NCI-H446 (cell line): ENCODE measurements around the gene RAB40B.

ENCODE experiments used
- DNase-seq, 2 experiments: peaks; one replicate each; lab custom pipeline; 2025; lab: John Stamatoyannopoulos, UW

RAB40B gene

DNA sequence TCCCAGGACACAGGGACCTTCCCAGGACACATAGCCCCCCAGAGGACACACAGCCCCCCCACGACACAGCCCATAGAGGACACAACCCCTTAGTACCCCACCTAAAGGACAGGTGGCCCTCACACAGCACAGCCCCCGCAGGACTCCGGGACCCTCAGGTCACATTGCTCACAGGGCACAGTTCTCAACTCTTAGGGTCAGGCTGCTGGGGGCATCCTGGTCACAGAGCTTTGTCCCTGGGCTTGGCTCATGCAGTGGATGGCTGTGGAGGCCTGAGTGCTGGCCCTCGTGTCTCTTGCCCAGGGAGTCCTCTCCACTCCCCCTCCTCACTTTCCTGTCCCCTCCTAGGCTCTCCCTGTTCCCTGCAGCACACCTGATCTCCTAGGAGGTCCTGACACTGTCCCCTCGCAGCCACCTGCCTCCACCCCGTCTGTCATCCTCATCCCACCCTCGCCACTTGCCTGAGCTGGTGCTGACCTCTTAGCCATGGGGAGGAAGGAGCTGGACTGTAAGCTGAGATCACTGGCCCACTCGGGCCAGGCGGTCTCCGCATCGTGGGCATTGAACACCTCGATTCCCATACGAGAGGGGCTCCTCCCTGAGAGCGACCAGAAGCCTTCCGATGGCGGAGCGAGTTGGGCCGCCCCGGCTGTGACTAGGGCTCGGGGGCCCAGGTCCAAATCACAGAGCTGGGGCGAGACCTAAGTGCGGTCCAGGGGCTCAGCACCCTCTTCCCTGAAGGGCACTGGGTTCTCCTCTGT, 48.8 kb downstream of the RAB40B start:
- no peak for DNase-seq

DNA sequence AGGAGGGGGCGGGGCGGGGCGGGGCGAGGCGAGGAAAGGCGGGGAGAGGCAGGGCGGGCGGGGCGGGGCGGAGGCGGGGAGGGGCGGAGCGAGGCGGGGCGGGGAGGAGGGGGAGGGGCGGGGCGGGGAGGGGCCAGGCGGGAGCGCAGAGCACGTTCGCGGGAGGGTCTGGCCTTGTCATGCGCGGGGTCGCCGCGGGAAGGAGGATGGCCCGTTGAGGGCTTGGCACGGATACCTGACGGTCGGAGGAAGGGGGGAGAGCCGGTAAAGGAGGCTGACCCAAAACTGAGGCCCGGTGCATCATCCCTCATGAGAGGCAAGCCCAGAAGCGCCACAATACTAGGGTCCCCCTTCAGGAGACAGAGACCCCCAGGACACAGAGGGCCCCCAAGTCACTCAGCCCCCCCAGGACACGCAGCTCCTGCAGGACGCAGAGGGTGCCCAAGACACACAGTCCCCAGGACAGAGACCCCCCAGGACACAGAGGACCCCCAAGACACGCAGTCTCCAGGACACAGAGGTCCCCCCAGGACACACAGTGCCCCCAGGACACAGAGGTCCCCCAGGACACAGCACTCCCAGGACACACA, 49.7 kb downstream of the RAB40B start:
- peak in 1 of 2 experiments; percentile 63 for DNase-seq

DNA sequence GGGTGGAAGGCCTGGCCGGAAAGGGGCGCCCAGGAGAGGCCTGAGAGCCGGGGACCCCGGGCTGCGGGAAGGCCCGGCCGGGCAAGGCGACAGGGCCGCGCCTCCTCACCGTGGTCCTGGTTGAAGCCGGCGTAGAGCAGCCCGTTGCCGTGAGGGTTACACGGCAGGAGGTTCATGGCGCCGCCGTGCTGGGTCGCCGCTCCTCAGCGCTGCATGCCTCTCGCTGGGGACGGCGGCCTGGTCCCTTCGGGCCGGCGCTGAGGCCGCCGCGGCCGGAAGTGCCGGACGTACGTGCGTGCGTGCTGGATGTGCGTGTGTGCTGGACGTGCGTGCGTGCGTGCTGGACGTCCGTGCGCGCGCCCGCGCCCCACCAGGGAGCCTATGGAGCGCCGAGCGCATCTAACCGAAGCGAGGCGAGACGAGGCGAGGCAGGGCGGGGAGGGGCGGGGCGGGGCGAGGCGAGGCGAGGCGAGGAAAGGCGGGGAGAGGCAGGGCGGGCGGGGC, 50.3 kb downstream of the RAB40B start, which contains the start of gene WDR45B:
WDR45B (minus strand) TSS at position 280 of the 504 bp plus-strand sequence; CDS start at position 176, 104 bp downstream.
- DNase-seq, result peak; percentile 76 to 97

DNA sequence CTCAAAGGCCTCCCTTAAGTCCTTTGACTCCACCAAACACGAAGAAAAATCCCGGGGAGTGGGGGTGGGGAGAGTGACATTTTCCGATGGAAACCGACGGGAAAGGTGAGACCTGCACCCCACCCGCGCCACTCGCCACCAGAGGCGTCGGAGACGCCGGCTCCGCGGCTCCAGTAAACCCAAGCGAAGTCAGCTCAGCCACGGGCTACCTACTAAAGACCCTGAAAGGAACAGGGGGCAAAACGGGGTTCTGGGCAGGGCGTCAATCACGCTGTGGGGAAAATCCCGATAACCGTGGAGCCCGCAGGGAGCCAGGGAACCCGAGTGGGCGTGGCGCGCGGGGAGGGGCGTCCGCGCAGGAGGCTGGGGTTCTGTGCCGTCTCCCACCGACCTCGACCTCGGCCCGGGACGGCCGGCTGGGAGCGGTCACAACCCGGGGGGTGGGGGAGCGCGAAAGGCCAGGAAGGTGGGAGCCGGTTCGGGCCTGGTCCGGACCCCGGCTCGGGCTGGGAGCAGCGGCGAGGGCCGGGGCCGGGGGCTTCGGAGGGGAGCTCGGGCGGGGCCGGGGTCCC, 50.8 kb downstream of the RAB40B start:
- no peak for DNase-seq

DNA sequence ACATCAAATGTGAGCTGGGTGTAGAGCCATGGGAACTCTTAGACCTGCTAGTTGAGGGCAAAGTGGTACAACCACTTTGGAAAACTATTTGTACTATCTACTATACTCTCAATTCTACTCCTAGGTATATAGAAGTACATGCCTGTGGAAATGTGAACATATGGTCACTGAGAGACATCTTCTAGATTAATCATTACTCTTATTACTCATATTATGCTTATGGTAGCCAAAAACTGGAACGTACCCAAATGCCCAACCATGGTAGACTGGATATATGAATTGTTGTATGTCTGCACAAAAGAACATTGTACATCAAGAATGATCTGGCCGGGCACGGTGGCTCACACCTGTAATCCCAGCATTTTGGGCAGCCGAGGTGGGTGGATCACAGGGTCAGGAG, 53.0 kb downstream of the RAB40B start:
- DNase-seq, result no peak

DNA sequence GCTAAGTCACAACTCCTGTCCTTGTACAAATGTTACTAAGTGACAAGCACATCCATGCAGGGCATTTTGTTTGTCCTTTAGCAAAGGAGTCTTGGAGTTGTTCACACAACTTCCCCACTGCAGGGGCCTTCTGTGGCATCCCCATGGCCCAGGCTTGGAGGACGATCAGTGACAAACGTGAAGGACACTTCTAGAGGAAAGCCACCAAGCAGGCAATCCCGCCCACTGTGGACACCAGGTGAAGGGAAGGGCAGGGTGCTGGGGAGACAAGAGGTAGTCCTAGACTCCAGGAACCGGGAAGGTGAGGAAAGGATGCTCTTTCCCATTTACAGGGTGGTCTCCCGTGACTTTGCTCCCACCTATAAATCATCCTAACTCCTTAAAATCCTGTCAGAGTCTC, 54.4 kb downstream of the RAB40B start:
- no peak for DNase-seq

DNA sequence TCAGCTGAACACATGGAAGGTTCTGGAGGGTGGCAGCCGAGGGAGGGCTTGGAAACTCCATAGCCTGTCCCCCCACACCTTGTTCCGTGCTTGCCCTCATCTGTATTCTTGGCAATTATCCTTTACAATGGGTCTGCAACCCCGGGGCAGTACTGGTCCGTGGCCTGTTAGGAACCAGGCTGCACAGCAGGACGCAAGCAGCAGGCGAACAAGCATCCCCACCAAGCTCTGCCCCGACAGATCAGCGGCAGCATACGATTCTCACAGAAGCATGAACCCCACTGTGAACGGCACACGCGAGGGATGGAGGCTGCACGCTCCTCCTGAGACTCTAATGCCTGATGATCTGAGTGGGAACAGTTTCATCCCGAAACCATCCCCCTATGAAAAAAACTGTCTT, 56.5 kb downstream of the RAB40B start:
- DNase-seq, result no peak

DNA sequence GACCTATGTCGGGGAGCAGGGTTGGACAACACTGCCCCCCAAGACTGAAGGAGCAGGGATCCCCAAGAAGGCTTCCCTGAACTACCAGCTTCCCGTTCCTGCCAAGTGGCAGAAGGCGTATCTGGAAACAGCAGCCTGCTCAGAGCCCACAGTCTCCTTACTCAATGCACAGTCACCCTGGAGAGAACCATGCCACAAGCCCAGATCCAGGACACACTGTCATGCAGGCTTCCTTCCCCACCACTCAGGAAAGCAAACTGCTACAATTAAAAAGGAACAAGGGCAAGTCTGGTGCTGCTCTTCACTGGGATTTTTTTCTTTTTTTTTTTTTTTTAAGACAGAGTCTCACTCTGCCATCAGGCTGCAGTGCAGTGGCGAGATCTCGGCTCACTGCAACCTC, 58.5 kb downstream of the RAB40B start:
- DNase-seq, result no peak

DNA sequence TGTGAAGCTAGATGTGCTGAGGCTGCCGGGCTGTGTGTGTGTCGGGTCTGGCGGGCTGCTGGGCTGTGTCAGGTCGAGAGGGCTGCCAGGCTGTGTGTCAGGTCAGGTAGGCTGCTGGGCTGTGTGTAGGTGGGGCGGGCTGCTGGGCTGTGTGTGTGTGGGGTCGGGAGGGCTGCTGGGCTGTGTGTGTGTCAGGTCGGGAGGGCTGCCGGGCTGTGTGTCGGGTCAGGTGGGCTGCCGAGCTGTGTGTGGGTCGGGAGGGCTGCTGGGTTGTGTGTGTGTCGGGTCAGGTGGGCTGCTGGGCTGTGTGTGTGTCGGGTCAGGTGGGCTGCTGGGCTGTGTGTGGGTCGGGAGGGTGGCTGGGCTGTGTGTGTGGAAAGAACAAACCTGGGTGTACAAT, 58.9 kb downstream of the RAB40B start:
- DNase-seq, result no peak

DNA sequence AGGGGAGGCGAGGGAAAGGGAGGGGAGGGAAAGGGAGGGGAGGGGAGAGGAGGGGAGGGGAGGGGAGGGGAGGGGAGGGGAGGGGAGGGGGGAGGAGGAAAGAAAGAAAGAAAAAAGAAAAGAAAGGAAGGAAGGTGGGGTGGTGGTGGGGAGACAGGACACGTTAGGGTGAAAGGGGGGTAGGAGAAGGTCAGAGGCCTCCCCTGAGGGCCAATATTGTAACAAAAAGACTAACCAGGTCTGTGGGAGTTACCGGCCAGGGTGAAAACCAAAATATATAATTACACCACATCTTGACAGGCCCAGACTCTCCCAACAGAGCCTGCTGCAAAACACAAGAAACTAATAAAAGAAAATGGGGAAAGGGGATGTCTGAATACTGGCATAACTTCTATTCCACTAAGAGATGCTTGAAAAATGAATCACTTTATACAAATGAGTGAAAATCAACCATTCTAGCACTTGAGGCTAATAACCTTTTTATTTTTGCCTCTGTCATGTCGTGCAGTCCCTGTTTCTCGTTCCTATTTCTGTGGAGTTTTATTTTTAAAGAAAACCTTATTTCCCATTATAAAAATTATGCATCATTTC, 60.2 kb downstream of the RAB40B start:
- no peak for DNase-seq

DNA sequence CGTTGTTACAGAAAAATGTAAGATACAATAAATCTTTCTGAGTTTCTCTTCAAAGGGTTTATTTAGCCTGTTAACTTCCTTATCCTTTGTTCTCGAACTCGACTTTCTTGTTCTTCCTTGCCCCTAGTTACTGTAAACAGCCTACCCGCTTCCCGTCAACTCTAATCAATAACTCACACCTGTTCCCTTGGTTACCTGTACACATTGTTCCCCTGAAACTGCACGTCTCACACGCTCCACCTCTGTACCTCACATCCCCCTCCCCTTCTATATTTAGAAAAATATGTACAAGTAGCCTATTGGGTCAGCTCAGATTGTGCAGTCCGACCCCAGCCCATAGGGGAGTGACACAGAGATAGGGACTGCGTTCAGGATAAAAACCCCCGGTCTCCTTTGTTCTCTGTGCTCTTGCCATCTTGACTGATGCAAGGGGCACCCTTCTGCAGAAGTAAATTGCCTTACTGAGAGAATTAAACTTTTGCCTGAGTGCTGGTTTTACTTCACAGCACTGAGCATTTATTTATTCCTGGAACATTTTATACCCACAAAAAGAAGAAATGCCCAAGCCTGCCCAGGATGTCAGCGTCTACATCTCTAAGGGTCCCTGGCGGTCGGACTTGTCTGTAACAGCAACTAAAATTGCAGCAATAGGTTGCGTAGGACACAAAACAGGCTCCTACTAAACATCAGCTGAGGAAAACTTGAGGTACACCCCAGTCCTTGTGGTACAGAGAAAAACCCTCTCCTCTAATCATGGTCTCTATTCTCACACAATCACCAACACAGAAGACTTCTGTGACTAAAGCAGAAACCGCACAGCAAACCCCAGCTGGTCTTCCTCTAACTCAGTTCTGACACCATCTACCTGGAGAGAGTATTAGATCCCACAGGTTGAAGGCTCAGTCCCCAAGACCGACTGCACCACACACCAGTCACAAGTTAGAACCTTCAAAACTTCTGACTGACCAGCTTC, 61.6 kb downstream of the RAB40B start:
- no peak for DNase-seq

DNA sequence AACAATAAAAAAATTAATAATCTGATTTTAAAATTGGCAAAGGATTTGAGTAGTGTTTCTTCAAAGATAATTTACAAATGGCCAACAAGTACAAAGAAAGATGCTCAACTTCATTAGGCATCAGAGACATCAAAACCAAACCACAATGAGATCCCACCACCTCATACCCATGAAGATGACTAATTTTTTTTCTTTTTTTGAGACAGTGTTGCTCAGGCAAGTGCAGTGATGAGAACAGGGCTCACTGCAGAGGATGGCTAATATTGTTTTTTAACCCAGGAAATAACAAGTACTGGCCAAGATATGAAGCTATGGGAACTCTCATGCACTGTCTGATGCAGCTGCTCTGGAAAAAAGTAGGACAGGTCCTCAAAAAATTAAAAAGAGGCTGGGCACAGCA, 65.2 kb downstream of the RAB40B start:
- DNase-seq, result no peak

DNA sequence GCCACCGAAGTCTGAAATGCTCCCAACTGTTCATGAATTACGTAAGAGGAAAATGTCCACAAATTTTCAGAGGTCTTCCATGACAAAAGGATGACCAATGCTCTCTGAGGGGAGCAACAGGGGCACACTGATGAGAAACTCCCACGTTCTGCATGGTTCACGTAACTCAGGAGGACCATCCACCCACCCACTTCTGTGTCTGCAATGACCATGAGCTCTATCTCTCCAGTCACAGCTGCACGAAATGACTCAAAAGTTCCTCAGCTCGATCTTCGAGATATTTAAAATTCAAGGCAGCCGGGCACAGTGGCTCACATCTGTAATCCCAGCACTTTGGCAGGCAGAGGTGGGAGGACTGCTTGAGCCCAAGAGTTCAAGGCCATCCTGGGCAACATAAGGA, 66.0 kb downstream of the RAB40B start:
- DNase-seq, result no peak

DNA sequence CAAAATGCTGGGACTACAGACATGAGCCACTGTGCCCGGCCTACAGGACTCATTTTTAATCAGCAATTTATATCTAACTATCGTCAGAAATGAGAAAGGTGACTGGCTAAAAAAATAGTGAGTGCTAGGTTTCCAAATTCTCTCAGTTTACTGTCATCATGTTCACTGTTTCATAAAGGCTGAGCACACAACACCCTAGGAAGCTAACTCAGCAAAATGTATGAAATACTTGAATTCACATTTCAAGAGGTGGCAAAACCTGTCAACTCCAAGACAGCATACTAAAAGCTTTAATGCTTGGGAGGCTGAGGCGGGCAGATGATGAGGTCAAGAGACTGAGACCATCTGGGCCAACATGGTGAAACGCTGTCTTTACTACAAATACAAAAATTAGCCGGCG, 67.0 kb downstream of the RAB40B start:
- DNase-seq, result no peak

DNA sequence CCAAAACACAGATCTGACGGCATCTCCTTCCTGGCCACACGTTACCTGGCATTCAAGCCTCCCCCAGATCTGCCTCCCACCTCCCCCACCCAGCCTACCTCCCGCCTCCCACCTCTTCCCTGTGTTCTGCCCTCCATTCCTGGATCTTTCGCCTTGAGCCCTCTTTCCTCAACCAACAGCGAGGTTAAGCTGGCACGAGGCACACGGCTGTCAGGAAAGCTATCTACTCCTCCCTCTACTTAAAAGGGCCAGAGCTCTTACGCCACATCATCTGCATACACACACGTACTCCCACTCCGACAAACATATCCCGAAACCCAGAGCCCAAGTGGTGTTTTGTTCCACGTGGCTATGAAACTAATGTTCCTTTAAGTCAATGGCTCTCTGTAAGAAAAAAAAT, 68.3 kb downstream of the RAB40B start:
- DNase-seq, result no peak

DNA sequence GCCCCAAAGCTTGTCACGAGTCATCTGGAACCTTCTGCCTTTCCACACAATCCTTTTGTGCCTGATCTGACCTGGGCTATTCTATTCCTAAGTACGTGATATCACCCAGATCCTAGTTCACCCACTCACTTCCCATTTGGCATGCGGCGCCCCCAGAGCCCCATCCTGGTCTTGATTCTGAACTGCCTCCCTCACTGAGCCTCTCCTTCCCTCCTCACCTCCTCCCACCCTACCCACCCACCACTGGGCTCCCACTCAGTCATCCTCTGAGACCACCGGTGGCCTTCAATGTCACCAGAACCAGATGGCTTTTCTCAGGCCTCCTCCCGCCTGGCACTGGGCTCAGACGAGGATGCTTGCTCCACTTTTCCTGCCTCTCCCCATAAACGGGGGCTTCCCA, 68.8 kb downstream of the RAB40B start:
- DNase-seq, result no peak

DNA sequence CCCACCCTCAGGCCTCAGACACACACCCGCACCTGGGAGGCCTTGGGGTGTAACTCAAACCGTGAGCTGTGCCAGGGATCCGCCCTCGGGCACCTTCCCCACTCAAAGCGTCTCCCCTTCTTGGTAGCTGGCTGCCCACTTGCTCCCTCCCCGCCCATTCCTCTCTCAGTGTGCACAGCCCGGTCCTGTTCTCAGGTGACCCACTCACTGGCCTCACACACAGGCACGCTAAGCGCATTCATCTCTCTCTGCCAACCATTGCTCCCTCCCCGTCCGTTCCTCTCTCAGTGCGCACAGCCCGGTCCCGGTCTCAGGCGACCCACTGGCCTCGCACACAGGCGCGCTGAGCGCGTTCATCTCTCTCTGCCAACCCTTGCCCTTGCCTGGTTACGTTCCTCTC, 71.1 kb downstream of the RAB40B start:
- DNase-seq, result no peak

DNA sequence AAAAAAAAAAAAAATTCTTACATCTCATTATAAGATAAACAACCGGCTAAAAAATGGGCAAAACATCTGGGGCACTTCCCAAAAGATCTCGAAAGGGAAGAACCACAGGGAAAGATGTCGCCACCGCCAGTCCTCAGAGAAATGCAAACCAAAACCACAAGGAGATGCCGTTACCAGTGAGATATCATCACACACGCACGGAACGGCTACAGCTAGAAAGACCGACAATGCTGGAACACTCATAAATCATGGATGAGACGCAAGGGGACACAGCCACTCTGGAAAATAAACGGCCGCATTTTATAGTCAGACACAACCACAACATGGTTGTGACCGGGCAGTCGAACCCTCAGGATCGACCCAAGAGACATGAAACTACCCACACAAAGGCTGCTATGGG, 74.8 kb downstream of the RAB40B start:
- no peak for DNase-seq

DNA sequence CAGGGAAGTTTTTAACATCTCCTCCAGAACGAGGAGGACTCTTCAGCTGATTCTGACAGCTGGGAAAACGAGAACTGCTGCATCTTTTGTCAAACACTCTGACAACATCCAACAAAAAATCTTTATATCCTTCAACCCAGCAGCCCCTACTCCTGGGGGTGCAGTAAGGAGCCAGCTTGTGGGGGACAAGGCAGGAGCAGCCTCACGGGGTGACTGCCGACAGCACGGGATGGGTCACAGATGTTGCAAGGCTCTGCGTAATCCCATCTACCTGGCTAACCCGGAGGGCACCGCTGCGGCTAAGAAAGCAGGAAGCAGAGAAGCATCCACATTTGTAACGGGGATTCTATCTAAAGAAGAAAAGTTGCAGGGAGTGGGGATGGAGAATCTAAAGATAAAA, 78.9 kb downstream of the RAB40B start:
- no peak for DNase-seq

DNA sequence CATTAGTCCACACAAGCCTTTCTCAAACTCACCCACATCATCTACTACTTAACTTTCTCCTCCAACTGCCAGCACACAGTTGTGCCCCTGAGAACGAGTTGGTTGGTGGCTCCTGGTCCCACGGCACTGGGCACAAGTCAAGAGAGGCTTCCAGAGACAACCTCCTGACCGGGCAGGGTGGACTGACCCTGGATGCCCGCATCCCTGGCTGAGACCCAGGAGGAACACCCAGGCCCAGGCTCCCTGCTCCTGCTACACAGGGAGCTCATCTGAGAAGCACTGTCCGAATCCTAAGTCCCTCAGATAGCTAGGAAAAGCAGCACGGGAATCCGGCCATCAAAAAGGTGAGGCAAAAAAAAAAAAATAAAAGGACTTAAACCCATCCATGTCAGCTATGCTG, 79.3 kb downstream of the RAB40B start:
- DNase-seq, result no peak

DNA sequence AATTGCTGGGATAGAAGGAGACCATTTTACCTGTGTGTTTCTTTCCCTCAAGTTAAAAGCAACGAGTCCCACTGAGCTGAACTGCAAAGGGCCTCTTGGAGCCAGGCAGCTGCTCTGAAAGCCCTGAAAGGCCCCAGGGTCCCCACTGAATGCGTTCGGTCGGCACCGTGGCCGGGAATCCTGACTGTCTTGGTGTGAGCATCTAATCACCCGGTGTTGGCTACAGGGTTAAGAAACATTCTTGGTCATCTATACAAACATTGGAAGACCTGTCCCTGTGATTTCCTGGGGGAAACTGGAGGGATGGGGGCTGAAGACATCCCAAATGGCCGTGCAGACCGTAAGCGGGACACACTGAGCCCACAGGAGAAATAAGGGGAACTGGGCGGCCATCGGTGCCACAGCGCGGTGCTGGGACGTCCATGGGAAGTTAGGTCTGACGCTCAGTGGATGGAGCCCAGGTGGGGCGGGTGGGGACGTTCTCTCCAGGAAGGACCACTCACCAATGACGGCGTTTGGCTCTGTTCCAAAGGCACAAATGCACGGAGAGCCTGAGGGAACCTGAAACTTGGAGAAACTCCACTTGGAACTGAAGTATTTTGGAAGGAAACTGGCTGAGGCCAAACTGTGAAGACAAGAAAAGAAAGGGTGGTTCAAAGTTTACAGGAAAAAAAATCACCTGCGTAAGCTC, 82.3 kb downstream of the RAB40B start:
- DNase-seq, result no peak
